Common myeloid progenitor, CD34-positive (primary cell): ENCODE data around the gene AKIRIN1.
"Not testable (repeated sequence)": the region's sequence is repeated elsewhere in the genome, so short reads cannot be mapped to it uniquely, and the experiment has no call there.

Source experiments
- CTCF ChIA-PET: fragments of 350-600 bp; sonication (Branson Sonifier 250); formaldehyde crosslinking; loops from one replicate; lab custom pipeline; 2021; ENCODE audit warnings: antibody characterized with exemption; lab: Charles Lee
- POLR2A ChIA-PET: fragments of 350-600 bp; sonication (Branson Sonifier 250); formaldehyde crosslinking; loops from one replicate; lab custom pipeline; 2021; ENCODE audit warnings: antibody characterized with exemption; lab: Charles Lee
- DNase-seq, 3 donors: peaks; one replicate each; pipeline versions ENCODE4 v3.0.0 to v3.0.0-alpha.2; 2013
- H3K27ac ChIP-seq, 2 experiments: 1 replicate in 1 of 2; 2 replicates in 1 of 2; pipeline ENCODE4 v1.7.0; 2013; ENCODE audit warnings: inconsistent platforms in 2 of 2, low read length in 2 of 2, mild to moderate bottlenecking in 2 of 2, low read depth in 1 of 2, moderate library complexity in 1 of 2; ENCODE audit not compliant: severe bottlenecking in 2 of 2, insufficient read depth in 1 of 2, poor library complexity in 1 of 2
- H3K27me3 ChIP-seq, 5 experiments: replicated peaks in 2 of 5; 1 replicate in 3 of 5; 2 replicates in 2 of 5; pipeline versions ENCODE4 v1.6.1 to v1.7.0; 2013; ENCODE audit warnings: low read length in 4 of 5, mild to moderate bottlenecking in 2 of 5, moderate library complexity in 2 of 5, inconsistent platforms in 1 of 5; ENCODE audit not compliant: insufficient read depth in 5 of 5, control insufficient read depth in 4 of 5
- H3K36me3 ChIP-seq, 4 experiments: 1 replicate in 2 of 4; 2 replicates in 2 of 4; pipeline versions ENCODE4 v1.6.1 to v1.7.0; 2013; ENCODE audit warnings: low read length in 3 of 4, control low read depth in 1 of 4, mild to moderate bottlenecking in 1 of 4; ENCODE audit not compliant: control insufficient read depth in 4 of 4, insufficient read depth in 4 of 4
- H3K4me1 ChIP-seq, 4 experiments: 1 replicate in 3 of 4; 2 replicates in 1 of 4; pipeline versions ENCODE4 v1.6.1 to v1.7.1; 2013; ENCODE audit warnings: low read length in 3 of 4, mild to moderate bottlenecking in 3 of 4, control low read depth in 1 of 4, inconsistent platforms in 1 of 4, moderate library complexity in 1 of 4; ENCODE audit not compliant: control insufficient read depth in 4 of 4, insufficient read depth in 4 of 4; ENCODE audit errors: control extremely low read depth in 1 of 4
- H3K4me3 ChIP-seq, 7 experiments: 1 replicate in 4 of 7; 2 replicates in 3 of 7; pipeline versions ENCODE4 v1.5.1 to v1.7.0; 2013; ENCODE audit warnings: mild to moderate bottlenecking in 7 of 7, low read length in 6 of 7, moderate library complexity in 6 of 7, inconsistent platforms in 2 of 7, low read depth in 2 of 7, control low read depth in 1 of 7; ENCODE audit not compliant: insufficient read depth in 4 of 7, control insufficient read depth in 1 of 7; ENCODE audit errors: extremely low read depth in 1 of 7
- H3K9me3 ChIP-seq, 5 experiments: 1 replicate in 4 of 5; 2 replicates in 1 of 5; pipeline versions ENCODE4 v1.6.1 to v1.7.1; 2013; ENCODE audit warnings: low read length in 4 of 5, mild to moderate bottlenecking in 2 of 5, inconsistent platforms in 1 of 5, low read depth in 1 of 5, moderate library complexity in 1 of 5; ENCODE audit not compliant: control insufficient read depth in 4 of 5, insufficient read depth in 2 of 5; ENCODE audit errors: control extremely low read depth in 1 of 5
- WGBS: methylation state at CpG from one replicate; pipeline ENCODE4 v1.1.5; 2013; ENCODE audit not compliant: insufficient coverage; 5-methylcytosine and 5-hydroxymethylcytosine counted together

AKIRIN1 gene

GRCh38 chr1:39006287-39006686 lies 15.2 kb downstream of the AKIRIN1 start:
- ChIA-PET POLR2A (interaction anchor here (0.6 kb wide), 3 partner anchors 13 to 51 kb away, joined by 3 to 4 read pairs (median 3); no protein-coding TSS in a partner anchor), CTCF (interaction anchor here (1.2 kb wide), 1 partner anchor 85 kb away, joined by 3 read pairs; no protein-coding TSS in a partner anchor)
- Histone ChIP-seq H3K4me3 (no peak overlapping the region), H3K27me3 (no peaks in the 10 kb centered on the region), H3K4me1 (no peaks in the 10 kb centered on the region), H3K9me3 (no peaks in the 10 kb centered on the region), H3K27ac (no peak overlapping the region), H3K36me3 (peaks cover 20 to 82% (median 51%) of the 10 kb centered on the region in 4 experiments)
- no CpG with 5 or more reads among the region's 2 CpGs for WGBS
- DNase-seq, result no peak

DNA sequence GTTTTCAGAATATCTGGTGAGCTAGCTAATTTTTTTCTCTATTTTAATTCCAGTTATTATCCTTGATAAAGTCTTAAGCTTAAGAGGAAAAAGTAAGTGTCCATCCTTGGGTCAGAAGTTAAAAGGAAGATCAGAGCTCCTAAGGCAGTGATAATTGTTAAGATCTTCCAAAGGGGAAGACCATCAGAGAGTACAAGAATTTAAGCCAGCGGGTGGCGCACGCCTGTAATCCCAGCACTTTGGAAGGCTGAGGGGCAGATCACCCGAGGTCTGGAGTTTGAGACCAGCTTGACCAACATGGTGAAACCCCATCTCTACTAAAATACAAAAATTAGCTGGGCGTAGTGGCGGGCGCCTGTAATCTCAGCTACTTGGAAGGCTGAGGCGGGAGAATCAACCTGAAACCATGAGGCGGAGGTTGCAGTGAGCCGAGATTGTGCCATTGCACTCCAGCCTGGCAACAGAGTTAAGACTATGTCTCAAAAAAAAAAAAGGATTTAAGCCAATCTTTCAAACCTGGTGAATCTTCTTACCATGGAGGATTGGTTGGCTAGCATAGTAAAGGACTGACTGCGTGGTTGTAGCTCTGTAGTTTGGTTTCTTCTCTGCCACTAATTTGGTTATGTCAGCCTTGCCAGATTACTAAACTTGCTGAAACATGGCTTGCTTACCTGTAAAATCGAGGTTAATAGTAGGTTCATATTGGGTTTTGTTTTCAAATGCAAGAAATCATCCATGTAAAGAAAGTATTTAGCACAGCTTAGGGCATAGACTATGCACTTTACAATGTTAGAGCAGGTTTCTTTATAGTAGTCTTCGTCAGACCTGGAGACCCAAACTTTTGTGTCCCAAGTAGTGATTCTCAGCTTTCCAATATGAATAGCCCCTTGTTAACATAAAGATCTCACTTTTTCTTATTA lies 15.9 kb downstream of the AKIRIN1 start:
- Histone ChIP-seq H3K4me3 (no peak overlapping the region), H3K27me3 (no peaks in the 10 kb centered on the region), H3K27ac (no peak overlapping the region), H3K9me3 (no peaks in the 10 kb centered on the region), H3K36me3 (peaks cover 15 to 76% (median 44%) of the 10 kb centered on the region in 4 experiments), H3K4me1 (no peaks in the 10 kb centered on the region)
- POLR2A ChIA-PET, result interaction anchor here (0.6 kb wide), 3 partner anchors 12 to 50 kb away, joined by 3 to 4 read pairs (median 3); no protein-coding TSS in a partner anchor
- 98% methylated on average over 7 of the region's 13 CpGs for WGBS
- DNase-seq, result no peak
- CTCF ChIA-PET, result interaction anchor here (1.2 kb wide), 1 partner anchor 85 kb away, joined by 3 read pairs; no protein-coding TSS in a partner anchor

DNA sequence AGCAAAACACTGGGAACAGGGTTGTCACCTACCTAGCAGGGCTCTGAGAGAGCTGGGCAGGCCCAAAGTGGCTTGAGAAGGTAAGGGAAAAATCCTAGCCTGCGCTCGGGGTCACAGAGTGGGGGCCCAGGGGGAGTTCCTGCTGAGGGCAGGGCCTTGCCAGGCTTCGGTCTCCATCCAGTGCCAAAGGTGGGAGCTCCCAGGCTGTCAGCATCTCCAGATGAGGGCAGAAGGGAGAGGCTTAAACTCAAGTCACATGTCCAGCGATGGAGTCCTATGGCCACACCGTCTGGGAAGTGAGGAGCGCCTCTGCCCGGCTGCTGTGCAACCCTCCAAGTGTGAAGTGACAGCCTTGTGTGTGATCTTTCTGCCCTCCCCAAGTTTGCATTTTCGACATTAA lies 23.9 kb downstream of the AKIRIN1 start:
- H3K4me1 ChIP-seq, H3K9me3 ChIP-seq, H3K4me3 ChIP-seq, H3K36me3 ChIP-seq, H3K27me3 ChIP-seq, CTCF ChIA-PET, H3K27ac ChIP-seq, POLR2A ChIA-PET, DNase-seq: not testable (repeated sequence)
- 95% methylated on average over 7 of the region's 8 CpGs for WGBS

DNA sequence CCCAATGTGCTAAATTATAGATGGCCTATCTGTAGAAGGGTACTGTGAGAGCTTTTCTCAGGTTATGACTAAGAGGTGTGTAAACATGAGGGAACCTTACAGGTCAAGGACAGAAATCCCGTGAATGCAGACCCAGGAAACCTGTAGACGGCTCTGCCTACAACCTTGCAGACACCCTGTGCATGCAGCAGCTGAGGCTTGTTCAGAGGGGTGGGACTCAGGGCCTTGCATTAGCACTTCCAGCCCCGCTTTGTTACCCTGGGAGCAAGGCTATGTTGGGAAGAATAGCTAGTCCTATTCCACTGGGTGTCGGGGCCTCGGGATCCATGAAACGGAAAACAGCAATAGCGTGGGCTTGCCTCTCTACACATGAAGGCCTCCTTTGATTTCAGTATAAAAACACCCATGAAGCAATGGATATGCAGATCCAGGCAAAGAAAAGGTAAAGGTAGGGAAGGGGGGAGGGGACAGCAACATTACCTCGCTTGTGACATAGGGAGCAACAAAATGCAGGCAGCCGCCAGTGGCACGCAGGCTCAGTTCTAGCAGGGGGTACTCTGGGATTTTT lies 25.6 kb downstream of the AKIRIN1 start:
- no peak overlapping the region for H3K4me3 ChIP-seq
- H3K36me3 ChIP-seq, result peaks cover 0 to 3% (median 0%) of the 10 kb centered on the region in 4 experiments
- DNase-seq, result no peak
- ChIA-PET POLR2A (no interaction called here), CTCF (no interaction called here)
- H3K27me3 ChIP-seq, result no peaks in the 10 kb centered on the region
- 96% methylated on average over 7 of the region's 10 CpGs for WGBS
- no peaks in the 10 kb centered on the region for H3K9me3 ChIP-seq
- no peaks in the 10 kb centered on the region for H3K4me1 ChIP-seq
- H3K27ac ChIP-seq, result no peak overlapping the region

DNA sequence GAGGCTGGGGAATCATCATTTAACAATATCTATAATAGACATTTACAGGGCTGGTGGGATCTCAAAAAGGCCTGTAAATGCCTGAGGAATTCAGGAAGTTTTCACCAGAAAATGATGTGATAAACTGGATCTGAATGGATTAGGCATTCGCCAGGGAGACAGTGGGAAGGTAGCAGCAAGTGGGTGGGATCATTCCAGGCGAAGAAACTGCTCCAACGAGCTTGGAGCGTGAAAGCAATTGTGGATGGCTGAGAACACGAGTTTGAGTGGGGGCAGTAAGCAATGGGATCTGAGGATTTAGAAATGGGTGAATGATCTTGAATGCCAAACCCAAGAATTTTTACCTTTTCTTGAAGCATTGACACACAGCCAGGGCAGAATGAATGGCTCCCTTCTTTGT lies 26.2 kb downstream of the AKIRIN1 start:
- Histone ChIP-seq H3K9me3 (no peaks in the 10 kb centered on the region), H3K27me3 (no peaks in the 10 kb centered on the region), H3K4me3 (no peak overlapping the region), H3K27ac (no peak overlapping the region), H3K36me3 (peaks cover 0 to 3% (median 0%) of the 10 kb centered on the region in 4 experiments), H3K4me1 (no peaks in the 10 kb centered on the region)
- WGBS, result 94% methylated on average over 5 of the region's 5 CpGs
- DNase-seq, result no peak
- ChIA-PET POLR2A (no interaction called here), CTCF (no interaction called here)

DNA sequence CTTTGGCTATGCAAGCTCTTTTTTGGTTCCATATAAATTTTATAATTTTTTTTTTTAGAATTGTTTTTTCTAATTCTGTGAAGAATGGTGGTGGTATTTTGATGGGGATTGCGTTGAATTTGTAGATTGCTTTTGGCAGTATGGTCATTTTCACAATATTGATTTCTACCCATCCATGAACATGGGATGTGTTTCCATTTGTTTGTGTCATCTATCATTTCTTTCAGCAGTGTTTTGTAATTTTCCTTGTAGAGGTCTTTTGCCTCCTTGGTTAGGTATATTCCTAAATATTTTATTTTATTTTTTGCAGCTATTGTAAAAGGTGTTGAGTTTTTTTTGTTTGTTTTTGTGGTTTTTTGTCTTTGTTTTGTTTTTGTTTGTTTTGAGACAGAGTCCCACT lies 29.4 kb downstream of the AKIRIN1 start:
- H3K4me3 ChIP-seq, DNase-seq, POLR2A ChIA-PET, H3K36me3 ChIP-seq, H3K4me1 ChIP-seq, H3K9me3 ChIP-seq, H3K27ac ChIP-seq, H3K27me3 ChIP-seq: not testable (repeated sequence)
- CTCF ChIA-PET, result interaction anchor here (1.8 kb wide), 1 partner anchor 11 kb away, joined by 3 read pairs; no protein-coding TSS in a partner anchor
- no CpG with 5 or more reads among the region's 1 CpG for WGBS

GRCh38 chr1:39021426-39021825 lies 30.4 kb downstream of the AKIRIN1 start:
- Histone ChIP-seq H3K36me3 (no peaks in the 10 kb centered on the region), H3K27ac (no peak overlapping the region), H3K9me3 (no peaks in the 10 kb centered on the region), H3K4me1 (peaks cover 0 to 6% (median 5%) of the 10 kb centered on the region in 4 experiments), H3K27me3 (no peaks in the 10 kb centered on the region), H3K4me3 (no peak overlapping the region)
- ChIA-PET CTCF (interaction anchor here (1.8 kb wide), 1 partner anchor 12 kb away, joined by 3 read pairs; no protein-coding TSS in a partner anchor), POLR2A (interaction anchor here (0.6 kb wide), 1 partner anchor 26 kb away, joined by 3 read pairs; no protein-coding TSS in a partner anchor)
- no CpG with 5 or more reads among the region's 1 CpG for WGBS
- DNase-seq, result no peak
